ENCODE measurements around the gene FUT7.

Gene FUT7

DNA sequence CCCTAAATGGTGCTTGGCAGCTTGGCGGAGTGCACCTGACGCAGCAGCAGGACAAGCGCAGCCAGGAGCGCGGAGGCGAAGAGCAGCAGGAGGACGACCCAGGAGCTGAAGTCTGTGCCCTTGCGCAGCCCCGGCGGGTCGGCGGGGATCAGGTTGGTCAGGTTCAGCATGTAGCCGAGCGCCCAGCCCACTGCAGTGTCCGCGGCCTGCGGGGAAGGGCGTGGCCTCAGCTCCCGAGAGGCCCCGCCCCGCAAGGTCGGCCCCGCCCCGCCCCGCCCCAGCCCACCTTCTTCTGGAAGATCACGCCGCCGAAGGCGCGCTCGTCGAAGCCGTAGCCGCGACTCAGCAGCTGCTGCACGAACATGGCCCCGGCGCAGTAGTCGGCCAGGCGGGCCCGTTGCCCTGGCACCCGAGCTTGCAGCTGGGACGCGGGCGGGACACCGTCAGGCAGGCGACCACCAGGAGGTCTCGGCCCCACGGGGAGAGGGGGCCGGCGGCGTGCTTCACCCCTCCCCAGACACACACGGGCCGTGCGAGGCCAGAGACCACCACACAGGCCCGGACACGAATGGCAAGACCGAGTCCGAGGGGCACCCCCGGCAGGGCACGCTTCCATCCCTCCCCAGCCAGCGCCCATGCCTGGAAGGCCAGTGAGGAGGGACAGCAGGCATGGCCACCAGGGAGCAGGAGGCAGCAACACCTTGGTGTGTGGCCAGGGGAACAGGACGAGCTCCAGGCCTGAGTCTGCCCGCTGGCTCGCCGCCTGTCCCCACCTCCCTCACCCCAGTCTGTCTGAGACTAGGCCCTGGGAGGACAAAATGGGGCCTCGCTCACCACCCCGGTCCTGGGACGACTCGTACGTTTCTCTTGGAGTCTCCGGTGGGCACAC lies 17.0 kb upstream of the FUT7 start:
- H3K4me1 ChIP-seq (ENCODE audit: control insufficient read depth, insufficient read depth, low read length, poor library complexity, severe bottlenecking) = peaks cover 29% of the 10 kb centered on the region
- no peak overlapping the region for H3K4me3 ChIP-seq (ENCODE audit: insufficient read depth, low read depth, low read length, poor library complexity, severe bottlenecking)

DNA sequence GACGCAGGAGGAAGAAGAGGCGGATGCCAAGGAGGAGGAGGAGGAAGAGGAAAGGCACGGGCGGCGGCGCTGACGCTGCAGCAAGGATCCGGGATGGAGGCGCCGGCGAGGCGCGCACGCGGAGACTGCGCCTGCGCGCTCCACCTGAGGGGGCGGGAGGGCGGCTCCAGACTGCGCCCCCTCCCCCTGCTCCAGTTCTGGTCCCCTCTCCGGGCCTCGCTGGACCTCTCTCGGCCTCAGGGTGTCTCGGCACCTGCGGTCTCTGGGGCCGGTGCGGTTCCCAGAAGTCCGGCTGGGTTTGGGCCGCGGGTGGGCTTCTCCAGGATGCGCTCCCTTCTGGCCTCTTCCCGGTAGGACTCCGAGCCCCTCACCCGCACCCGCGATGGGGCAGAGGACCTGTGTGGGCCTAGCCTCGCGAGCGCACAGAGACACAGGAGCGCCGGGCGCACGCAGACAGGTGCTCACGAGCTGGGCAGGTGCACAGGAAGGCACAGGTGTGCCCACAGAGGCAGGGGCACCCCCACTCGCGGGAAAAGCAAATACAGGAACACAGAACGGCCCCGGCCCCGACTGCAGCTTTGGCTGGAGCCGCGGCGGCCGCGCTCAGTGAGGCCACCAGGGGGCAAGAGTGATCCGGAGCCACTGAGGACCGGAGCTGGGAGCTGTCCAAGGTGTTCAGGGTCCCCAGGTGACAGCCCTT lies 14.3 kb upstream of the FUT7 start, which contains the start of gene NPDC1:
NPDC1 (minus strand) TSS at position 90 of the 700 bp plus-strand sequence. CDS start 188 bp downstream, outside the sequence.
- H3K9me3 ChIP-seq (ENCODE audit: control insufficient read depth, low read length) = no peaks in the 10 kb centered on the region
- peak within 1 kb of the TSS; percentile 61 for H3K4me3 ChIP-seq (ENCODE audit: insufficient read depth, low read depth, low read length, poor library complexity, severe bottlenecking)
- H3K27me3 ChIP-seq (replicated peaks; ENCODE audit: control insufficient read depth, insufficient read depth, low read length, poor library complexity, severe bottlenecking) = peaks cover 46% of the 10 kb centered on the region
- H3K27ac ChIP-seq (ENCODE audit: insufficient read depth, low read length, poor library complexity, severe bottlenecking) = no peak within 1 kb of the TSS
- DNase-seq = peak; percentile 54 to 66 (median 64)
- no peaks in the 10 kb centered on the region for H3K36me3 ChIP-seq (ENCODE audit: control insufficient read depth, insufficient read depth, low read length)
- peaks cover 23% of the 10 kb centered on the region for H3K4me1 ChIP-seq (ENCODE audit: control insufficient read depth, insufficient read depth, low read length, poor library complexity, severe bottlenecking)

More for the DNA sequence above, 17.0 kb upstream of the FUT7 start:
- H3K36me3 ChIP-seq (ENCODE audit: control insufficient read depth, insufficient read depth, low read length) = no peaks in the 10 kb centered on the region
- DNase-seq = no peak
- no peak overlapping the region for H3K27ac ChIP-seq (ENCODE audit: insufficient read depth, low read length, poor library complexity, severe bottlenecking)
- H3K27me3 ChIP-seq (replicated peaks; ENCODE audit: control insufficient read depth, insufficient read depth, low read length, poor library complexity, severe bottlenecking) = peaks cover 56% of the 10 kb centered on the region
- H3K9me3 ChIP-seq (ENCODE audit: control insufficient read depth, low read length) = no peaks in the 10 kb centered on the region

DNA sequence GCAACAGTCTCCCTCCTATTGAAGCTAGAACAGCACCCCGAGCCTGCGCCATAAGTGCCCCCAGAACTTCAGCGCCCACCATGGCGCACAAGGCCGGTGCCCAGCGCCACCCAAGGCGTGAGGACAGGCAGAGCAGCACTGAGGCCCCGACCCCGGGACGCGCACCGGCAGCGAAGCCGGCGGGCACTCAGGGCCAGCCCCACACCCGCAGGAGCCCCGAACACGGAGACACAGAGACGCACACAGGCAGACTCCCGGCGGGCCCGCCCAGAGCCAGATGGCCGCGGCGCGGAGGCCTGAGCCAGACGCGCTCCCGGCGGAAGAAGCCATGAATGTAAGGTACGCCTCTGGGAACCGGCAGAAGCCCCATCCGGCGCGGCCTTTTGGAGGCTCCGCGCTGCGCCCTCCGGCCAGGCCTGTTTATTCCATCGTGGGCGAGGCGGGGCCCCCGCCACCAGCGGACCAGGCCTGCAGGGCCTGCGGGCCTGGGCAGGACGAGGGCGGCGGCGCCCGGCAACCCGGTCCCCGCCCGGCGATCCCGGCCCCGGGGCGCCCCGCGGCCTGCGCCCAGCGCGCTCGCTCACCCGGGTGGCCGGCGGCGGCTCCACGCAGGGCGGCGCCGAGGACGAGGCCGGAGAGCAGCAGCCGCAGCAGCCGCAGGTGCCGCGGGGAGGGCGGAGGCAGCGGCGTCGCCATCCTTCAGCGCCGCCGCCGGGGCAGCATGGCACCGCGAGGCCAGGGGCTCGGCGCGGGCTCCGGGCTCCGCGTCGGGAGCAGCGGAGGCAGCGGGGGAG lies 13.6 kb upstream of the FUT7 start:
- peaks cover 3% of the 10 kb centered on the region for H3K36me3 ChIP-seq (ENCODE audit: control insufficient read depth, insufficient read depth, low read length)
- no peak for DNase-seq
- H3K27ac ChIP-seq (ENCODE audit: insufficient read depth, low read length, poor library complexity, severe bottlenecking) = no peak overlapping the region
- peaks cover 23% of the 10 kb centered on the region for H3K4me1 ChIP-seq (ENCODE audit: control insufficient read depth, insufficient read depth, low read length, poor library complexity, severe bottlenecking)
- no peaks in the 10 kb centered on the region for H3K9me3 ChIP-seq (ENCODE audit: control insufficient read depth, low read length)
- H3K27me3 ChIP-seq (replicated peaks; ENCODE audit: control insufficient read depth, insufficient read depth, low read length, poor library complexity, severe bottlenecking) = peaks cover 46% of the 10 kb centered on the region
- peak overlapping the region; percentile 61 for H3K4me3 ChIP-seq (ENCODE audit: insufficient read depth, low read depth, low read length, poor library complexity, severe bottlenecking)

DNA sequence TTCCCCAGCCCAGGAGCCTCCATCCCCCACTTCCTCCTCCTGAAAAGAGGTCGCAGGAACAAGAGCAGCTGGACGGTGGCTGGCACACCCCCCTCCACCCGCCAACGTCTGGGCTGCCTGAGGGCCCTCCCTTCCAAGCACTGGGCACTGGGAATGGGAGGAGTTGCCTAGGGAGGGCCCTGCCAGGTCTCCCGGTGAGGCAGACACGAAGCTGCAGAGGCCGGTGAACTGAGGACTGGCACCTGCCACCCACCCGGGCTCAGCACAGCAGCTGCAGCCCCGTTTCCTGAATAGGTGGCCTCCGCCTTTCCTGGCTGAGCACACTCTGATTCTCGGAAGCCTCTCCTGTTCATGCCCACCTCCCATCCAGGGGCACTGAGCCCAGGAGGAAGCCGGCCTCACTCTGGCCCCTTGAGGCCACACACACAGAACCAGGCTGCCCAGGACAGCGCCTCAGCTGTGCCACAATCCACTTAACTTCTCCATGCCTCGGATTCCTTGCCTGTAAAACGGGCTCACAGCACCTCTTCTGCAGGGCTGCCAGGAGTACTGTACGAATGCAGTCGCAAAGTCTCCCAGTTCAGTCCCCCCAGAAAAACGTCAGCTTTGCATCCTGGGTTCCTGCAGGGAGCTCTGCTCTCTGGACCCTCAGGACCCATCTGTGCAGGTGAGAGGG lies 12.8 kb upstream of the FUT7 start:
- Histone ChIP-seq H3K4me3 (ENCODE audit: insufficient read depth, low read depth, low read length, poor library complexity, severe bottlenecking) (peak overlapping the region; percentile 56), H3K27ac (ENCODE audit: insufficient read depth, low read length, poor library complexity, severe bottlenecking) (no peak overlapping the region), H3K4me1 (ENCODE audit: control insufficient read depth, insufficient read depth, low read length, poor library complexity, severe bottlenecking) (peaks cover 23% of the 10 kb centered on the region), H3K36me3 (ENCODE audit: control insufficient read depth, insufficient read depth, low read length) (peaks cover 3% of the 10 kb centered on the region), H3K9me3 (ENCODE audit: control insufficient read depth, low read length) (no peaks in the 10 kb centered on the region), H3K27me3 (replicated peaks; ENCODE audit: control insufficient read depth, insufficient read depth, low read length, poor library complexity, severe bottlenecking) (peaks cover 38% of the 10 kb centered on the region)
- DNase-seq = no peak

DNA sequence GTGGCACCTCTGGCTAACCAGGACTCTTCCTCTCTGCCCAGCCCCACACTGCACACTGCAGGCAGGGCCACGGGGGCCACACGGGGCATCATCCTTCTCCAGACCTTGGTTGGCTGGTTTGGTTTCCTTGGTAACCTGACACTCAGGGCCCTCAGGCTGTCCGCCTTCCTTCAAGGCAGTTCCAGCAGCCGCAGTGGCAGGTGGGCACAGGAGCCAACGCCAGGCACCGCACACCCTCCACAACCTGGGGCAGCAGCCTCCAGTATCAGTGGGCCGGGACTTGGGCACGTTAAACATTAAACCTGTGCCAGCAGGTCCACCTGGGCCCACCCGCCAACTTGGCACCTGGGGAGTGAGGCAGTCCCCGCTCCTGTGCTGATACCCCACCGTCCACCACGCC lies 12.1 kb upstream of the FUT7 start:
- no peak for DNase-seq
- H3K27ac ChIP-seq (ENCODE audit: insufficient read depth, low read length, poor library complexity, severe bottlenecking) = no peak overlapping the region
- H3K4me1 ChIP-seq (ENCODE audit: control insufficient read depth, insufficient read depth, low read length, poor library complexity, severe bottlenecking) = peaks cover 23% of the 10 kb centered on the region
- H3K27me3 ChIP-seq (replicated peaks; ENCODE audit: control insufficient read depth, insufficient read depth, low read length, poor library complexity, severe bottlenecking) = peaks cover 32% of the 10 kb centered on the region
- no peaks in the 10 kb centered on the region for H3K9me3 ChIP-seq (ENCODE audit: control insufficient read depth, low read length)
- peak overlapping the region; percentile 25 for H3K4me3 ChIP-seq (ENCODE audit: insufficient read depth, low read depth, low read length, poor library complexity, severe bottlenecking)
- H3K36me3 ChIP-seq (ENCODE audit: control insufficient read depth, insufficient read depth, low read length) = peaks cover 9% of the 10 kb centered on the region

DNA sequence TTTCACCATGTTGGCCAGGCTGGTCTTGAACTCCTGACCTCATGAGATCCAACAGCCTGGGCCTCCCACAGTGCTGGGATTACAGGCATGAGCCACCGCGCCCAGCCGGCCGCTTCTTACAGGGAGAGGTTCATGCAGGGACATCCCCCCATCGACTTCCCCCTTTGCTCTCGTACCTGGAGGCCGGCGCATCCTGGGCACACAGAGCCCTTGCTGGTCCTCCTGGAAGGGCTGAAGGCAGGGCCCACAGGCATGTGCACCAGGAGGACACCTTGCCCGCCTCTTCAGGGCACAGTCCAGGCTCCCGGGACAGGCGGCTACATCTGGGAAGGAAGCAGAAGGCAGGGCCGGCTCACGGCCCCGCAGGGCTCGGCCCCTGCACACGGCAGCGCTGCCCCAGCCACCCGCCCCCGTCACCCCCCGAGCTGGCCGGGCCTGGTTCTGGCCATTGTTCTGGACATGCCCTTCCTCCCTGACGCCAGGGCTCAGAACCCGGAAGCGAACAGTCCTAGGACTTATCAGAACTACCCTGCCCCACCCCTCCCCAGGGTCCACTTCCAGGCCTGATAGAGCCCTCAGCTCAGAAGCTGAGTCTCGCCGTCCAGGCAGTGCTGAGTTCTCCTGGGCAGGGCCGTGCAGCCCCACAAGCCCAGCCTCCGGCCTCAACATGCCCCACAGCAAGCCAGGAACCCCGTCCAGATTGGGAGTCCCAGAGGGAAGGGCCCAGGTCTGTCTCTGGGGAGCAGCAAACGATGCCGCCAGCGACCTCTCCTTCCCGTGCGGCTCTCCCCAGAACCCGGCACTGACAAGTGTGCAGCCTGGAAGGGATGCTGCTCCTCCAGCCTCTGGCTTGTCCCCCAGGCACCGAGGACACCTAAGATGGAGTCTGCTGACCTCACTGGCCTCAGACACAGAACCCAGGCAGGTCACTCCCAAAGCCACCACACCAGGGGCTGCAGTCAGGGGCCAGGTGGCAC lies 11.2 kb upstream of the FUT7 start:
- no peaks in the 10 kb centered on the region for H3K9me3 ChIP-seq (ENCODE audit: control insufficient read depth, low read length)
- peaks cover 14% of the 10 kb centered on the region for H3K36me3 ChIP-seq (ENCODE audit: control insufficient read depth, insufficient read depth, low read length)
- no peak overlapping the region for H3K27ac ChIP-seq (ENCODE audit: insufficient read depth, low read length, poor library complexity, severe bottlenecking)
- H3K4me3 ChIP-seq (ENCODE audit: insufficient read depth, low read depth, low read length, poor library complexity, severe bottlenecking) = no peak overlapping the region
- H3K4me1 ChIP-seq (ENCODE audit: control insufficient read depth, insufficient read depth, low read length, poor library complexity, severe bottlenecking) = peaks cover 23% of the 10 kb centered on the region
- peaks cover 25% of the 10 kb centered on the region for H3K27me3 ChIP-seq (replicated peaks; ENCODE audit: control insufficient read depth, insufficient read depth, low read length, poor library complexity, severe bottlenecking)
- no peak for DNase-seq

DNA sequence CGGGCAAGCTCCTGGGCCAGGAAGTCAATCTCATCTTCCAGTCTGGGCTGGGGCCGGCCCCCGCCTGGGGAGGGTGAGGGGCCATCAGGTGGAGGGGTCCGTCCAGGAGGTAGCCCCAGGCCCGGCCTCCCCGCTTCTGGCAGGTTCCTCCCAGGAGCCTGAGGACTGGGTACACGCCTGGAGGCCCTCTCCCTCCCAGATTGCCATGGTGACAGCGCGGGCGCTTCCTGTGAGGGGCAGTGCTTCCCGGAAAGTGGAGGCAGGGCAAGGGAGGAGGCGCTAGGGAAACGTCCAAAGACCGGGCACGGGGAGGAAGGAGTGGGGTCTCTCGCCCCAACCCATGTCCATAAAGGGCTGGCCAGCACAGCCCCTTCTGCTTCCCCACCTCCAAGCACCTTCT lies 9.2 kb upstream of the FUT7 start:
- Histone ChIP-seq H3K27me3 (replicated peaks; ENCODE audit: control insufficient read depth, insufficient read depth, low read length, poor library complexity, severe bottlenecking) (peaks cover 8% of the 10 kb centered on the region), H3K36me3 (ENCODE audit: control insufficient read depth, insufficient read depth, low read length) (peaks cover 14% of the 10 kb centered on the region), H3K9me3 (ENCODE audit: control insufficient read depth, low read length) (no peaks in the 10 kb centered on the region), H3K27ac (ENCODE audit: insufficient read depth, low read length, poor library complexity, severe bottlenecking) (no peak overlapping the region), H3K4me3 (ENCODE audit: insufficient read depth, low read depth, low read length, poor library complexity, severe bottlenecking) (no peak overlapping the region), H3K4me1 (ENCODE audit: control insufficient read depth, insufficient read depth, low read length, poor library complexity, severe bottlenecking) (peaks cover 20% of the 10 kb centered on the region)
- no peak for DNase-seq

DNA sequence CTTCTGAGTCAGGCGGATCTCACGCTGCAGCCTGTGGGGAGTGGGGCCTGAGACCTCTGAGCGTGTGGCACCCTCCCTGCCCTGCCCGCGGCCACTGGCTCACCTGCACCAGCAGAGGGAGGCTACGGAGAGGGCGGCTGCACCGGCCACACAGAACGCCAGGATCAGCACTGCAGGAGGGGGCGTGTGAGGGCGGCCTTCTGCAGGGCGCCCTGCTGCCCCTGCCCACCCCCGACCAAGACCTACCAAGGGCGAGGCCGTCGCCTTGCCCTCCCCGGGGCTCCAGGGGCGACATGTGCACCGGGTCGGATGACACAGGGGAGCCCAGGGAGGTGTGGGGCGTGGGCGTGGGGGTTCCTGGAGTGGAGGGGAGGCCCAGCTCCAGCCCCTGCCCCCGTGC lies 8.7 kb upstream of the FUT7 start:
- no peak for DNase-seq
- H3K36me3 ChIP-seq (ENCODE audit: control insufficient read depth, insufficient read depth, low read length) = peaks cover 14% of the 10 kb centered on the region
- no peaks in the 10 kb centered on the region for H3K9me3 ChIP-seq (ENCODE audit: control insufficient read depth, low read length)
- H3K4me3 ChIP-seq (ENCODE audit: insufficient read depth, low read depth, low read length, poor library complexity, severe bottlenecking) = no peak overlapping the region
- peaks cover 19% of the 10 kb centered on the region for H3K4me1 ChIP-seq (ENCODE audit: control insufficient read depth, insufficient read depth, low read length, poor library complexity, severe bottlenecking)
- H3K27ac ChIP-seq (ENCODE audit: insufficient read depth, low read length, poor library complexity, severe bottlenecking) = no peak overlapping the region
- peaks cover 5% of the 10 kb centered on the region for H3K27me3 ChIP-seq (replicated peaks; ENCODE audit: control insufficient read depth, insufficient read depth, low read length, poor library complexity, severe bottlenecking)

Measured in effector memory CD4-positive, alpha-beta T cell (primary cell).